HG02610 (cell line): Measurements from ENCODE around the gene CKB.

Experiments used
- ATAC-seq: cut with Tn5 transposase; IDR thresholded peaks from one replicate; pipeline ENCODE4 v1.9.1; 2021; ENCODE audit warnings: mild to moderate bottlenecking, moderate library complexity; ENCODE audit not compliant: unreplicated experiment

The CKB gene

DNA sequence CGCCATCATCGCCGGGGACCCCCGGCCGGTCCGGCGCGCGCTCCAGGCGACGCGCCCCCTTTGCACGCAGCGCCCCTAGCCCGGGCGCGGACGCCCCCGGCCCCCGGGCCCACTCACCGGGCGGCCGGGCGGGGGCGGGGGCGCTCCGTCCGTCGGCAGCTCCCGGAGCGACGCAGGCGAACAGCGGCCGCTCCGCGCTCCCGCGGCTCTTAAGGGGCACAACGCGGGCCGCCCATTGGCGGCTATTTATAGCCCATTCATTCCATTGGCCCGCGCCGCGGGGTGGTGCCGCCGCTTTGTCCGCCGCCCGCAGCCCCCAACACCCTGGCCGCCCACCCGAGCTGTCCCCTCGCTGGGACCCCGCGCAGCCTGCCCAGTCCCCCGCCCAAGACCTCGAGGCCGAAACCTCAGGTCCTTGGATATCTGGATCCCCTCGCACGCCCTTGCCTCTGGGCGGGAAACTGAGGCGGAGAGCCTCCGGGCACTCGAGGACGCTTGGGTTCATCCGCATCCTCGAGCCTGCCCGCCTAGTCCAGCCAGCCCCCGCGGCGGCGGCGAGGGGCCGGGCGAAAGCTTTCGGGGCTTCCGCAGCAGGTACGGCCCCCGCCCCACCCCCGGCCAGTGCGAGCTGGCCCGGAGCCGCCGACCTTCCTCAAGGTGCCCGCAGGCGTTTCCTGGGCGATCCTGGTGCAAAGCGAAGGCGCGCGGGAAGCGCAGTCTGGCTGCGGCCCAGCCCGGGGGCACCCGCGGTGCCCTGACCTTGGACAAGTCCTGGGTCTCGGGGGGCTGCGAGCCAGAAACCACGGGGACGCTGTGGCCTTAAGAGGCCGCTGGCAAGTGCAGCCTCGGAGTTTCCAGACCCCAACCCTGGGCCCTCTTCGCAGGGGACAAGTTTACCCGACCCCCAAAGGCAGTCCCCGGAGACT, at the start of gene CKB:
CKB (minus strand) TSS at position 182 of the 926 bp plus-strand sequence. CDS start 337 bp downstream, outside the sequence.
- ATAC-seq = no peak

DNA sequence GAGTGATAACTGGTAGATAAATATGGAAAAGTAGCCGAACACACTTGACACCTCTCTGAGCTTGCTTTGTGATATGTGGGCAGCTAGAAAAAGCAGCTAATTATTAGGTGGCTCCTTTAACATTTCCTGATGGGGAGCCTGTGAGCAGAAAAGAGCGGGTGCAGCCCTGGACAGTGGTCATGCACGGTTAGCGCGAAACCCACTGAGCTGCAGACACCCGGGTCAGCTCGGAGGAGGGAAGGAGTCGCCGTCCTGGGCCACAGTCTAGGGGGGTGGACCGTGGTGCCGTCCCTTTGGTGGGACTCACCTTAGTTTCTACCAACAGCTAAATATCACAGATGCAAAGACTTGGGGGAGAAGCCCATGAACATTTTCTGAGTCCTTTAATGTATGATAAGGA, 46.8 kb upstream of the CKB start:
- ATAC-seq = no peak

DNA sequence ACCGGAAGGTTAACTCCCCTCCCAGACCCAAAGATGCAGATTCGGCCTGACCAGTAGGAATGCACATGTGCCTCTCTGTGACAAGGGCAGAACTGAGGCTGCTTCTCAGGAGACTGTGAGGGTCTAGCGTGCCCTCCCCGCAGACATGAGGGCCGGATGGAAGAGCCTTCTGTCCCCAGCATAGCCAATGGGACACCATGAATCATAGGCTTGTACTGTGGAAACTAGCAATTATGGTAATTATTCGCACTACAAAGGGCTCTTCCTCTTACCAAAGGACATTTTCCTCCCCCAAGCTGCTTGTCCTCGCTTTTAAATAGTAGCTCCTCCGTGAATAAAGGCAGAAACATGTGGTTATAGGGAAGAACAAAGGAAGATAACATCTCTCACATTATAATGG, 46.3 kb upstream of the CKB start:
- no peak for ATAC-seq

DNA sequence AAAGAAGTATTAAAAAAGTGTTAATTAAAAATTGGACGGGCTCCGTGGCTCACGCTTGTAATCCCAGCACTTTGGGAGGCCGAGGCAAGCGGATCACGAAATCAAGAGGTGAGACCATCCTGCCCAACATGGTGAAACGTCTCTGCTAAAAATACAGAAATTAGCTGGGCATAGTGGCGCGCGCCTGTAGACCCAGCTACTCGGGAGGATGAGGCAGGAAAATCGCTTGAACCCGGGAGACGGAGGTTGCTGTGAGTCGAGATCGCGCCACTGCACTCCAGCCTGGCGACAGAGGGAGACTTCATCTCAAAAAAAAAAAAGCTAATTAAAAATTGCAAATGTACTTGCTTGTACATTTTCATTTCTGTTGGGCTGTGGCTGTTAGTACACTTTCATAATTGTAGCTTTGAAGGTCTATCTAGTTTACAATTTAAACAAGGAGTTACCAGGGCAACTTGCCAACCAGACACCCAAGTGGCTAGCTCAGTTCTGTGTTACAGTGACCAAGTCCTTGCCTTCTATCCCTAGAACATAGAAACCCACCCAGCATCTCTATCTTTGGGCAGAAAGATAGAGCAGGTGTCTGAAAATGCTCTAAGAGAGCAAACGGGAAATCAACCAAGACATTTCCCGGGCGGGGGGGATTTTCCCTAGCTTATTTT, 41.3 kb upstream of the CKB start:
- ATAC-seq = no peak

DNA sequence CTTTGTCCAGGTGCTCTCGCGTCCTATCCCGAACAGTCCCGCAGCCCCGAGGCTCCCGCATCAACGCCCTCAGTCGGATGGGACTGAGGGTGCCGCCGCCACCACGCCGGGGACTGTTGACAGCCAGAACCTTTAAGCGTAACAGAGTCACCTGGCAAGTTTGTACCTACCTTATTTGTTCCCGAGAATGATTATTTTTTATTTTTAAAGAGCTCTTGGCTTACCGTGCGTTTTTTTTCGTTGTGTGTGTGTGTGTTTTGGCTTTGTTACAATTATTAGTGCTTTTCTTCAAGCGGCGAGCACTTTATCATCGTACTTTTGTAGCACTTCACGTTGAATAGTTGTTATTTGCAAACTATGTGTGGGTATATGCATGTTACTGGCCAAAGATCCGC, 40.6 kb upstream of the CKB start:
- no peak for ATAC-seq

DNA sequence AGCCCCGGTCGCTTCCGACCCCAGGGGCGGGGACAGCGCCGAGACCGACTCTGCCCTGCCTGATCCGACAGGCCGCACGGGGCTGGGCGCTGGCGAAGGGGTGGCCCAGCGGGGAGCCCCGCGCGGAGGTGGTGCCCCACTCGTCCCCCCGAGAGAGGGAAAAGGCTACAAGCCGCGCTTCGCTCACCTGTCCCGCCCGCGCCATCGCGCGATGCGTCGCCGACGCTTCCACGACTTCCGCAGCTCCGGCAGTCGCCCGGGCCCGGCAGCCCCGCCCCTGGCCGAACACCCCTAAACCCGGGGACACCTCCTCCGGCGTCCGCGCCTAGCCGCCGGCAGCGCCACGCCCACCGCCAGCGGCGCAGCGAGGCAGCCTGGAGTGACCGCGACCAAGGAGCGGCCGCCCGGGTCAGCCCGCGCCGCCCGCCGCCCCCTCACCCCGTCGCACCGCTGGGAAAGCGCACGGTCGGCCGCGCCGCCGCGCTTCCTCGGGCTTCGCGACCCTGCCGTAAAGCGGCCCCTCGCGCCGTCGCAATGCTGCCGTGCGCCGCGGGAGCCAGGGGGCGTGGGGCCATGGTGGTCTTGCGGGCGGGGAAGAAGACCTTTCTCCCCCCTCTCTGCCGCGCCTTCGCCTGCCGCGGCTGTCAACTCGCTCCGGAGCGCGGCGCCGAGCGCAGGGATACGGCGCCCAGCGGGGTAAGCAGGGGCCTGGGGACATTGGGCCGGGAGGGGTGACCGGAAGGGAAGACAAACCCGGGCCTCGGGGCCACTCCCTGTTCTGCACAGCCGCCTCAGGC, 40.0 kb upstream of the CKB start, which contains the start of the genes BAG5 and COA8:
BAG5 (minus strand) TSS at position 229 of the 797 bp plus-strand sequence. CDS start 1,493 bp downstream, outside the sequence.
COA8 (plus strand) TSS at position 532 of the 797 bp plus-strand sequence; CDS start at position 574, 42 bp downstream.
- ATAC-seq = peak; percentile 66

DNA sequence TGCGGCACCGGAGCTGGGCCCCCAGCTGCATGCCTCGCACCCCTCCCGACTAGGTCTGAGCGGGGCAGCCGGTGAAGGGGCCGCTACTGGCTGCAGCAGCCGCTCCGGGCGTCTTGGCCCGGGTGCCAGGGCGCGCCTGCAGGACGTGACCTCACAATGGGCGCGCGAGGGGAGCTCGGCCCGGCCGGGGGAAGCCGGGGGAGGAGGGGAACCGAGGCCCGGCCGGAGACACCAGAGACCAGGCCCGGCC, 39.5 kb upstream of the CKB start:
- no peak for ATAC-seq

DNA sequence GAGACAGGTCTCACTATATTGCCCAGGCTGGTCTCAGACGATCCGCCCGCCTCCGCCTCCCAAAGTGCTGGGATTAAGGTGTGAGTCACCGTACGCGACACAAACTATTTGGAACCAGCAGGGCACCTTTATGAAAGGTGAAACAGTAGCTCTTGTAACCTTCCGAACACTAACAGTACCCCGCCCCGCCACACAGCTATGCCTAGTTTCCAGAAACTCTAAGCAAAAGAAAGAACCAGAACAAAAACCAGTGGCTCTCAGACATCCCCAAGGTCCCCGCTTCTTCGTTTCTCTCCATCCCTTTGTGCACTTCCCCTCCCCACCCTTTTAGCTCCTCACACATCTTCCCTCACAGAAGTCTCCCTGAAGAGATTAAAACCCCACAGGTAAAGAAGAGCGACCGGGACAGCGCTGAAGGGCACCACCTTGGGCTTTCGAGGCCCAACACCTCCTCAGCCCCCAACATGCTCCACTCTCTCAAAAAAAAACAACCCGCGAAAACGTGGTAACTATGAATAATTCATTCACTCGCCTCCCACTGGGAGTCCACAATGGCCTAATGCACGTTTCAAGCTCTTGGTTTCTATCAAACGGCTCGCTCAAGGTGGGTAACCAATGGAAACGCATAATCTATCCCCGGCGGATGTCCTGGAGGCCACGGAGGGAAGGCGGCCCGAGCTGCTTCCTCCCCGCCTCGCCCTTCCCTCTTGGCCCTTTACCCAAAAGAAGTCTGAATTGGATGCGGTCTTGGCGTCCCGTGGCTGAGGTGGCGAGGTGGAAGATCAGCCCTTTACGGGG, 39.0 kb upstream of the CKB start:
- peak; percentile 15 for ATAC-seq

DNA sequence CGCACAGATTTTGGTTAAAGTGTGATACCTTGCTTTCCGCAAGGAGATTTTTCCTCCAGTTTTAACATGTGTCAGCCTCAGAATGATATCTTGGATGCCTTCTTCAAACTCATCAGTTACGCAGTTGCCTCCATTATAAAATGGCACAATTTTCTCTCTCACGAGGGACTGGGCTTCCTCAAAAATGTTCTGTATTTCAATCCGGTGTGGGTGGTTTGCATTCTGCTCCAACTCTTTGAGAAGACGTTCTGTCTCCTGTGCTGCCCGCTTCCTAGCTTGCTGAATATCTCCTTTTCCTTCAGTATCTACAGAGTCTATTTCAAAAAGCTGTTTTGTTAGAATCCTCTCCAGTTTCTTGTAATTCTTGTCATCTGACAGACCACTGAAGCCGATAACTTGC, 38.1 kb upstream of the CKB start:
- ATAC-seq = no peak

DNA sequence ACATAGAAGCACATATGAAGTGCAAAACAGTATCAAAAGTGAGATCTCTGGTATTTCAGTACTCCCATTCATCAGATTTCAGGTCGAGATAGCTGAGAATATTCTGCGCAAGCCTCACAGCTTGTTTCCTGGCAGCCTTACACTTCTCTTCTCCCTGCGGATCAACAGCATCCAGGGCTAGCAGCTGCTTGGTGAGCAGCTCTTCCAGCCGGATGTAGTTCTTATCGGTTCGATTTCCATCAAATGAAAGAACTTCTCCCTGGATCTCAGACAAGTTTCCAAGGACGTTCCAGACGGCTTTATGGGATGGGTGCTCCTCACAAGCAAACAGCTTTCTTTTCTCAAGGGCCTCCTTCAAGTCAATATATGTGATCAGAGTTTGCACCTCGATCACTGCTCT, 37.1 kb upstream of the CKB start:
- no peak for ATAC-seq

DNA sequence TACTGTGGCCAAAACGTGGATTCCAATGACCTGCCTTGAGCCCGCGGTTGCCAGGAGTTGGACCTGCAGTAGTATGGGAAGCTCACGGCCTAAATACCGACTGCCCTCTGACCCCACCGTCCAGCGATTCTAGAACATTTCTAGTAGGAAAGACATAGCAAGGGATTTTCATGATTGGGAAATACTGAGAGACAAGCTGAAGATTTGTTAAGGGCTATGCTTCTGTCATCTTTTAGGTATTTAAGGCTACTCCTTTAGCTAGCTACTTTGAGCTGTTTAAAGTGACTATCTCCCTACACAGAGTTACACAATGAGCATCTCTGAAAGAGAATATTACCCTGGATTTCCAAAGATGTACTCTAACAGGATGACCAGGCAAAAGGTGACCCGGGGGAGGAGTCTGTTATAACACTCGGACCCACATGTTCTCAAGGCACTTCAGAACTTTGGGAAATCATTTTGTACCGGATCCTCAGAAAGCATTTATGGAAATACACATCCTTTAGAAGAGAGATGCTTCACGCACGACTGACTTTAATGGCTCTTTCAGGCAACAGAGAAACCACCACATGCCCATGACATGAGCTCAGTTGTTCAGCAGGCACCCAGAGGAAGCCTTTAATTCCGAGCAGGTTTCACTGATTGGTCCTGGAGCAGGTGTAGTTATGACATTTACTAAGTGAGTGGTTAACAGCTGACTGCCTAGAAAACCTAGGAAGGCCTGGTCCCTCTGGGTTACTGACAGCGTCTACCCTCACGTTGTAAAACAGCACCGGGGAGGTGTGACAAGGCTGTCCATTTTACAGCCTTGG, 35.6 kb upstream of the CKB start:
- no peak for ATAC-seq

DNA sequence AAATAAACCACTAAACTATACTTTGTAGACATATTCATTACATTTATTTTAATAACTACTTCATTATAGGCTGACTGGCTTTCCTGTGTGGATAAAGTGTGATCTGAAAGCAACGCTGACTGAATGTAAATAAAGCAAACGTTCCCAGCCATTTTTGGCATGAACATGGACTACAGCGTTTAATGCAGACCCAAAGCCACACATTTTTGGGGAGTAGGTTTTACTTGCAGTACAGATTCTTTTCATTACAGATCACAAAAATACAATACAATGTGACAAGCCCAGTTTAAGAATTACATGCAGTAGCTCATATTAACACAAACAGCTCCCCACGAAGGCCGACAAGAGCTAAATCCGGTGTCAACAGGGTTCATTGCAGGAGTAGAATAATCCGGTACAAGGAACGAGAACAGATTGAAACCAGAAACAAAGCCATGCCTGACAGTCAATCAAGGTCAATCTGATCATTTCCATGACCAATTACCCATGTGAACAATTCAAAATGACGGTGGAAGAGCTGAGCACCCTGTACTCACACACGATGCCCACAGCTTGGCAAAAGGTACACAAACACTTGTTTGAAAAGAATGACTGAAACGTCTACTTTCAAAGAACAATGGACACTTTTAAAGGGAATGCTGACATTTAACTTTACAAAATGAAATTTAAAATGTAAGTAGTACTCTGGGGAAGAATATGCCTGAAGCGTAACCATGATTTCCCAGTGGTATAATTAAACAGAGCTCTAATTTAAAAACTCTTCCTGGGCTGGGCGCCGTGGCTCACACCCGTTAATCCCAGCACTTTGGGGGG, 34.5 kb upstream of the CKB start:
- no peak for ATAC-seq

DNA sequence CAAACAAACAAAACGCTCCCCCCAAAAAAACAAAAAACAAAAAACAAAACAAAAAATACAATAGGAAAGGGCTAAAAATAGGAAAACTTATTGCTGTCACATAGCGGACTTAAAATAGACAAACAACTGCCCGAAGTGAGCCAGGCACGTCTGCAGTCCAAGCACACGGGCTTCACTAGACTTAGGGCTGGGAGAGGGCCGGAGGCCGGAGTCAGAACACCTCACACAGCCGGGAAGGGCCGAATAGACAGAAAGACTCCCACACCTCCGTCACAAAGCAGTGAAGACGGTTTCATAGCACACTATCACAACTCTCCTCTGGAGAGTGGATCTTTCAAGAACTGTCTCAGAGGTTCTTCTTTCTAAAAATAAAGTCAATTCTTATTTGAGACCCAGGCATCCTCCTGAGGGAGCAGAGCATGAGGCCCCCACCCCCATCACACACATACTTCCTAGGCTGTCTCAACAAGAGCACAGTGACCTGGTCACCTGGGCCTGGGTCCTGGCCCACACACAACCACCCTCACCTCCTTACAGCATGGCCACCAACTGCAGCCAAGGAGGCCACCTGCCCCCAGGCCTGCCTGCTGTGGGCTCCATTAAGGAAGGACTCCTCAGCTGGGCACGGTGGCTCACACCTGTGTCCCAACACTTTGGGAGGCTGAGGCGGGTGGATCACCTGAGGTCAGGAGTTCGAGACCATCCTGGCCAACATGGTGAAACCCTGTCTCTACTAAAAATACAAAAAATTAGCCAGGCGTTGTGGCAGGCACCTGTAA, 33.1 kb upstream of the CKB start:
- no peak for ATAC-seq

DNA sequence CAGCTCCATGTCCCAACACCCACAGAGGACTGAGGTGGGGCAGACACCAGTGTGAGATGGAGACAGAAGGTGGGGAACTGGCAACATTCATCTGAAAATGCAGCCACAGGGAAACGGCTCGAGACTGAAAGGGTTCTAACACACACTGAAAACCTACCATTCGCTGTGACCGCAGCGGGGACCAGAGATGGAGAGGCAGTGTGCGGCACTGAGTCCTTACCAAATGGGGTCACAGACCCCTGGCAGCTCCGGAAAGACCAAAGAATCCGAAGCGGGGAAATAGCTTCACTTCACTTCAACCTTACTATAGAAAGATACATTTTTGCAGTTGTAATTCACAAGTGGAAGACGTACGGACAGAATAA, 30.2 kb upstream of the CKB start:
- no peak for ATAC-seq

DNA sequence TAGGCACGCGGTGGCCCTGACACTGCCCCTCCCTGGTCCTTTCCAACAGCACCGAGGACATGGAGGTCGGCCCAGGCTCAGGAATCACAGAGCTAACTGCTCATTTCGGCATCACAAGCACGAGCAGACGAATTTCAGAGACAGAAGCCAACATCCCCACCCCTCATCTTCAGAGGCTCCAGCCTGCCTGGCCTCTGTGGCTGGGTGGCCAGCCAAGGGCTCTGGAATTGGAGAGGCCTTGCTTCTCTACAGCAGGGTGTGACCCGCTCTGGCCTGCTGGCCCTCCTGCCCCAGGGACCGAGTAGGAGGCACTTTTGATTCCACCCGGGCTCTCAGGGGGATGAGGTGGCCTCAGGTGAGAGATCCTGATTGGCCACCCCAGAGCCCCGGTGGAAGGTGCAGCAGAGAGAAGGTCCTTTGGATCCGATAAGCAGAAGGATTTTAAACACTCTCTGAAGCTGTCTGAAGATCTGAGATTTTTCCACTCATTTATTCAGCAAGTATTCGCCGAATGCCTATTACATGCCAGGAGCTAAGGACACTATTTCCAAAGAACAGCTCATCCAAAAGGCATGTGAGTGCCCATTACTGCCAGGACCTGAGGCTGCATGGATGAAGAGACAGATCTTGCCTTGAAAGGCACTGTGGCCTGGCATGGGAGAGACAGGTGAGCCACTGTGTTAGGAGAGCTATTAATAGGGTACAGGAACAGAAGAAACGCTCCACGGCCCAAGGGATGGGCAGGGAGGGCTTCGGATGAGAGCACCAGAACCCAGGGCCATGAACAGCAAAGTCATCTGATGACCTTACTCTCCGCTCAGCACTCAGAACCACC, 29.6 kb upstream of the CKB start:
- no peak for ATAC-seq

DNA sequence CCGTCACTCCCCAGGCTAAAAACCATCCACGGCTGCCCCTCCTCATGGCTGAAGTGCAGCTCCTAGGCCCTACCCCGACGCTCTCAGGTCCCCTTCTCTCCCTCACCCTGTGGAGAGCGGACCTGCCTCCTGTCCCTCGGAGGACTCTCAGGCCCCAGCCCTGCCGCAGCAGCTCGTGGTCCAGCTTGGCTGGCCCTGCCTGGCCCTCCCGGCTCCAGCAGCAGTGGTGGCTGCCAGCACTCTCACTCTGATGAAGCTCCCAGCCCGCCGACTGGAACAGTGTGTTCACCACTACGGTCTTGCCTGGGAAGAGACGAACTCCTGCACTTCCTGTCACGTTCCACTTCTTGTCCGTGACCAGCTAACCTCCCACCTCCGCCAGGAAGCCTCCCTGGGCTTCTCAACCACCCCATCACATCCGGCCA, 28.7 kb upstream of the CKB start:
- ATAC-seq = no peak
